Muscle layer of colon (tissue), 2 donors: ENCODE results near the gene NIPBL.

Experiments used
- H3K27ac ChIP-seq: one replicate; pipeline ENCODE4 v1.7.0; 2013; ENCODE audit warnings: low read depth, mild to moderate bottlenecking, low read length, moderate library complexity
- H3K27me3 ChIP-seq, 2 donors: one replicate each; pipeline ENCODE4 v1.7.0; 2013; ENCODE audit warnings: low read length in 2 of 2, mild to moderate bottlenecking in 2 of 2; ENCODE audit not compliant: insufficient read depth in 2 of 2, control insufficient read depth in 1 of 2
- H3K36me3 ChIP-seq: one replicate; pipeline ENCODE4 v1.7.0; 2013; ENCODE audit warnings: mild to moderate bottlenecking, low read length; ENCODE audit not compliant: insufficient read depth
- H3K4me1 ChIP-seq: one replicate; pipeline ENCODE4 v1.7.0; 2013; ENCODE audit warnings: mild to moderate bottlenecking, low read length; ENCODE audit not compliant: insufficient read depth
- H3K4me3 ChIP-seq, 2 donors: one replicate each; pipeline ENCODE4 v1.7.0; 2013; ENCODE audit warnings: low read length in 2 of 2, low read depth in 1 of 2, mild to moderate bottlenecking in 1 of 2, moderate library complexity in 1 of 2
- H3K9ac ChIP-seq: one replicate; pipeline ENCODE4 v1.7.0; 2013; ENCODE audit warnings: low read length
- H3K9me3 ChIP-seq: one replicate; pipeline ENCODE4 v1.7.0; 2013; ENCODE audit warnings: mild to moderate bottlenecking, low read length
- donor health status: abdominal sarcoma.
- donor health status: Adenocarcinoma of cecum.

NIPBL gene

GRCh38 chr5:37111426-37112382, 235.1 kb downstream of the NIPBL start:
- H3K27me3 ChIP-seq = no peaks in the 10 kb centered on the region
- H3K4me3 ChIP-seq = no peak overlapping the region
- no peaks in the 10 kb centered on the region for H3K9me3 ChIP-seq
- H3K4me1 ChIP-seq = no peaks in the 10 kb centered on the region
- no peak overlapping the region for H3K9ac ChIP-seq
- peaks cover 44% of the 10 kb centered on the region for H3K36me3 ChIP-seq
- H3K27ac ChIP-seq = no peak overlapping the region

GRCh38 chr5:37112383-37112991, 235.9 kb downstream of the NIPBL start:
- Histone ChIP-seq H3K9me3 (no peaks in the 10 kb centered on the region), H3K27me3 (no peaks in the 10 kb centered on the region), H3K9ac (no peak overlapping the region), H3K36me3 (peaks cover 38% of the 10 kb centered on the region), H3K27ac (no peak overlapping the region), H3K4me1 (no peaks in the 10 kb centered on the region), H3K4me3 (no peak overlapping the region)
